HL-60 (cell line): ENCODE results near the gene RBM4.

Experiments used
- DNase-seq, 2 experiments: peaks; one replicate each; pipeline ENCODE4 v3.0.0-alpha.2; 2010 to 2020; ENCODE audit warnings: low read depth in 1 of 2, low spot score in 1 of 2
- H3K27ac ChIP-seq: fragments of 250-450 bp; sonication (Bioruptor Pico); replicated peaks from 2 replicates; pipeline ENCODE4 v1.5.1; 2020; ENCODE audit warnings: mild to moderate bottlenecking, moderate library complexity
- H3K27me3 ChIP-seq: fragments of 250-450 bp; sonication (Bioruptor Pico); 2 replicates; pipeline ENCODE4 v1.5.1; 2021; ENCODE audit warnings: mild to moderate bottlenecking, moderate library complexity; ENCODE audit not compliant: insufficient read depth, poor library complexity, severe bottlenecking
- H3K4me3 ChIP-seq: replicated peaks from 2 replicates; pipeline ENCODE4 v1.5.1; 2011; ENCODE audit warnings: mild to moderate bottlenecking, control low read depth, low read length; ENCODE audit not compliant: insufficient read depth
- GABPA ChIP-seq: IDR thresholded peaks from 2 replicates; pipeline ENCODE4 v1.6.1; 2012; ENCODE audit warnings: low read depth
- POLR2AphosphoS5 ChIP-seq: IDR thresholded peaks from 2 replicates; pipeline ENCODE4 v1.6.1; 2012; ENCODE audit warnings: low read depth
- SPI1 ChIP-seq: IDR thresholded peaks from 2 replicates; pipeline ENCODE4 v1.6.1; 2012; ENCODE audit warnings: low read depth, mild to moderate bottlenecking, borderline replicate concordance
- TF ChIP-seq, protein P1 (sequence below): IDR thresholded peaks from one replicate; pipeline ENCODE4 v1.5.1; 2011; ENCODE audit warnings: low read length, control low read depth, inconsistent platforms; ENCODE audit not compliant: insufficient read depth
- TF ChIP-seq, protein P2 (sequence below): IDR thresholded peaks from 2 replicates; pipeline ENCODE4 v1.6.1; 2012; ENCODE audit warnings: low read depth; ENCODE audit not compliant: insufficient replicate concordance

Gene RBM4

DNA sequence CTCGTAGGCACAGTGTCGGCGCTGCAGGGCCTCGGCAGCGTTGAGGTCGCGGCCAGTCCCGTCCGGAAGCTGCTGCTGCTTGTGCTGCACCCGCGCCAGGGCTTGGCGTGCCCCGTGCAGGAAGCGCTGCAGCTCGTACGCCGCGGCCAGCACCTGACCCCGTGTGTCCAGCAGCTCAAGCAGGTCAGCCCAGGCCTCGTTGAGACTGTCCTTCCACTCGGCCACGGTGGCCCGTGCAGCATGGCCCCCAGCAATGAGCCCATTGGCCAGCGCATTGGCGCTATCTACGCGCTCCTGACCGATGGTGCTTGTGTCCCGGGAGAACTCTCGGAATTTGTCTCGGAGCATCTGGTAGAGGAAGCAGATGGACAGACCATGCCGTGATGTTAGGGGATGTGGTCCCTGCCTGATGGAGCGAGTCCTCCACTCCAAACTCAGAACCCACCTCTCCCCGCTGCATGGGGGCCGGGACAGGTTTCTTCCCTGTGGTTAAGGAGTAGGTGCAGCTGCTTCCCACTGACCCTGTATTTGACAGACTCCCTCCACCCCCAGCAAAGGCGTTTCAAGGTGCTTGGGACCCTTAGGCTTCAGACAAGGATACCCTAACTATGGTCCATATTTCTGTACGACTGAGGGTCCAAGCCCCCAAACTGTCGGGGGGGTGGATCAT is 52.9 kb downstream of the RBM4 start:
- no peaks in the 10 kb centered on the region for H3K27me3 ChIP-seq
- H3K27ac ChIP-seq: no peak overlapping the region
- TF ChIP-seq SPI1: no peak
- no peak for TF ChIP-seq POLR2AphosphoS5
- TF ChIP-seq, protein P1, sequence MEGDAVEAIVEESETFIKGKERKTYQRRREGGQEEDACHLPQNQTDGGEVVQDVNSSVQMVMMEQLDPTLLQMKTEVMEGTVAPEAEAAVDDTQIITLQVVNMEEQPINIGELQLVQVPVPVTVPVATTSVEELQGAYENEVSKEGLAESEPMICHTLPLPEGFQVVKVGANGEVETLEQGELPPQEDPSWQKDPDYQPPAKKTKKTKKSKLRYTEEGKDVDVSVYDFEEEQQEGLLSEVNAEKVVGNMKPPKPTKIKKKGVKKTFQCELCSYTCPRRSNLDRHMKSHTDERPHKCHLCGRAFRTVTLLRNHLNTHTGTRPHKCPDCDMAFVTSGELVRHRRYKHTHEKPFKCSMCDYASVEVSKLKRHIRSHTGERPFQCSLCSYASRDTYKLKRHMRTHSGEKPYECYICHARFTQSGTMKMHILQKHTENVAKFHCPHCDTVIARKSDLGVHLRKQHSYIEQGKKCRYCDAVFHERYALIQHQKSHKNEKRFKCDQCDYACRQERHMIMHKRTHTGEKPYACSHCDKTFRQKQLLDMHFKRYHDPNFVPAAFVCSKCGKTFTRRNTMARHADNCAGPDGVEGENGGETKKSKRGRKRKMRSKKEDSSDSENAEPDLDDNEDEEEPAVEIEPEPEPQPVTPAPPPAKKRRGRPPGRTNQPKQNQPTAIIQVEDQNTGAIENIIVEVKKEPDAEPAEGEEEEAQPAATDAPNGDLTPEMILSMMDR: no peak
- TF ChIP-seq, protein P2, sequence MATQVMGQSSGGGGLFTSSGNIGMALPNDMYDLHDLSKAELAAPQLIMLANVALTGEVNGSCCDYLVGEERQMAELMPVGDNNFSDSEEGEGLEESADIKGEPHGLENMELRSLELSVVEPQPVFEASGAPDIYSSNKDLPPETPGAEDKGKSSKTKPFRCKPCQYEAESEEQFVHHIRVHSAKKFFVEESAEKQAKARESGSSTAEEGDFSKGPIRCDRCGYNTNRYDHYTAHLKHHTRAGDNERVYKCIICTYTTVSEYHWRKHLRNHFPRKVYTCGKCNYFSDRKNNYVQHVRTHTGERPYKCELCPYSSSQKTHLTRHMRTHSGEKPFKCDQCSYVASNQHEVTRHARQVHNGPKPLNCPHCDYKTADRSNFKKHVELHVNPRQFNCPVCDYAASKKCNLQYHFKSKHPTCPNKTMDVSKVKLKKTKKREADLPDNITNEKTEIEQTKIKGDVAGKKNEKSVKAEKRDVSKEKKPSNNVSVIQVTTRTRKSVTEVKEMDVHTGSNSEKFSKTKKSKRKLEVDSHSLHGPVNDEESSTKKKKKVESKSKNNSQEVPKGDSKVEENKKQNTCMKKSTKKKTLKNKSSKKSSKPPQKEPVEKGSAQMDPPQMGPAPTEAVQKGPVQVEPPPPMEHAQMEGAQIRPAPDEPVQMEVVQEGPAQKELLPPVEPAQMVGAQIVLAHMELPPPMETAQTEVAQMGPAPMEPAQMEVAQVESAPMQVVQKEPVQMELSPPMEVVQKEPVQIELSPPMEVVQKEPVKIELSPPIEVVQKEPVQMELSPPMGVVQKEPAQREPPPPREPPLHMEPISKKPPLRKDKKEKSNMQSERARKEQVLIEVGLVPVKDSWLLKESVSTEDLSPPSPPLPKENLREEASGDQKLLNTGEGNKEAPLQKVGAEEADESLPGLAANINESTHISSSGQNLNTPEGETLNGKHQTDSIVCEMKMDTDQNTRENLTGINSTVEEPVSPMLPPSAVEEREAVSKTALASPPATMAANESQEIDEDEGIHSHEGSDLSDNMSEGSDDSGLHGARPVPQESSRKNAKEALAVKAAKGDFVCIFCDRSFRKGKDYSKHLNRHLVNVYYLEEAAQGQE: no peak
- TF ChIP-seq GABPA: no peak
- DNase-seq: no peak
- no peak overlapping the region for H3K4me3 ChIP-seq

DNA sequence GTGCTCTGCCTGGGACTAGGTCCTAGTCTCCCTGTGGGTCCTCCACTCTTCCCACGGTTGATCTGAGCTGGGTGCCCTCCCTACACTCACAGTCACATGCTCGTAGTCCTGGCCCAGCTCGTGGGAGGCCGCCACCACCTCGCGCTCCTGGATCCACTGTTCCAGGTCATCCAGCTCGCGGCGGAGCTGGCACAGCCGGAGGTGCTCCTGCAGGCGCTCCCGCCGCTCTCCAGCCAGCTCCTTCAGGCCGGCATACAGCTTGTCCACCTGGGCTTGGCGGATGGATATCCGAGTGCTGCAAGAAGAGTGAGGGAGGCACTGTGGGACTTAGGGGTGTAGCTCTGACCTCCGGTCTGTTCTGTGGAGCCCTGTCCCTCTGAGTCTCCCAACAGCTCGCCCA is 53.9 kb downstream of the RBM4 start:
- TF ChIP-seq POLR2AphosphoS5: no peak
- TF ChIP-seq, protein P1: no peak
- no peak for TF ChIP-seq GABPA
- TF ChIP-seq, protein P2: no peak
- no peak for TF ChIP-seq SPI1
- H3K27ac ChIP-seq: no peak overlapping the region
- DNase-seq: no peak

DNA sequence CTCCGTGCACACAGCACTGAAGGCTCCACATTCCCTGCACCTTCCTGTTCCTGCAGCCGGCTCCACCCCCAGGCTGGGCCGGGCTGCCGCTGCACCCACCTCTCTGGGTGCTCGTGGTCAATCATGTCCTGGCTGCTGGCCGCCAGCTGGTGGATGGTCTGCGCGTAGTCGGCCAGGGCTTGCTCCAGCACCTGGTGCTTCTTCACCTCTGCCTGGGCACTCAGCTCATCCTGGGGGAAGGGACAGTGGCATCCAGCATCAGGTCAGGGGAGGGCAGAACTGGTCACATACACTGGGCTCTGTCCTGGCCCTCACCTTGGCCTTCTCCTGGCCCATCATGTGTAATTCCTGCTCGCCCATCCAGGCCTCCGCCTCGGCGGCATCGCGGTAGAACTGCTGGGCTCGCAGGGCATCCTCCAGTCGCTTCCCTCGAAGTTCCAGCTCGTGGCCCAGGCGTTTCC is 54.4 kb downstream of the RBM4 start:
- no peak for DNase-seq
- Histone ChIP-seq H3K27me3 (no peaks in the 10 kb centered on the region), H3K4me3 (no peak overlapping the region), H3K27ac (no peak overlapping the region)
- TF ChIP-seq GABPA (no peak), POLR2AphosphoS5 (no peak), SPI1 (no peak)
- TF ChIP-seq, protein P2: no peak
- TF ChIP-seq, protein P1: no peak

More for the DNA sequence above, 53.9 kb downstream of the RBM4 start:
- Histone ChIP-seq H3K27me3 (no peaks in the 10 kb centered on the region), H3K4me3 (no peak overlapping the region)
